Colonic mucosa (tissue), 4 donors: ENCODE results near the gene PRMT7. TPM values are rescaled to one million over a fixed set of nuclear protein-coding genes. Genes with fewer than 3 reads are reported as not detected.

Experiments used
- DNase-seq: peaks from one replicate; pipeline ENCODE4 v3.0.0-alpha.2; 2020
- H3K27ac ChIP-seq: fragments of 200-600 bp; one replicate; pipeline ENCODE4 v1.8.0; 2021
- H3K27me3 ChIP-seq: fragments of 200-600 bp; one replicate; pipeline ENCODE4 v1.8.0; 2021
- H3K36me3 ChIP-seq: fragments of 200-600 bp; one replicate; pipeline ENCODE4 v1.8.0; 2021
- H3K4me1 ChIP-seq: fragments of 200-600 bp; one replicate; pipeline ENCODE4 v1.8.0; 2021; ENCODE audit warnings: mild to moderate bottlenecking
- H3K4me3 ChIP-seq: fragments of 200-600 bp; one replicate; pipeline ENCODE4 v1.8.0; 2021
- H3K9ac ChIP-seq, 2 donors: one replicate each; pipeline ENCODE4 v1.7.0; 2013; ENCODE audit warnings: control low read depth in 2 of 2, low read depth in 2 of 2, low read length in 2 of 2
- H3K9me3 ChIP-seq: fragments of 200-600 bp; one replicate; pipeline ENCODE4 v1.8.0; 2021
- CTCF ChIP-seq: fragments of 200-600 bp; IDR thresholded peaks from one replicate; pipeline ENCODE4 v1.8.0; 2022; ENCODE audit warnings: antibody characterized with exemption, mild to moderate bottlenecking
- intact Hi-C: fragments of 100-400 bp; cut with DNase I; formaldehyde crosslinking; loops from one replicate; pipeline ENCODE4 v1.14.1; 2022
- total RNA-seq, 2 donors: library from RNA; stranded (reverse); fragmentation: NEBNext Ultra II Directional in 1 of 2; extraction: Animal tissue kit (Norgen Biotek cat#: 25700) in 1 of 2; gene quantifications; one replicate each; pipeline ENCODE4 v1.2.1, GENCODE V29; 2021
- donor health status: healthy.
- donor health status: DM: no; HTN: no; CAD: no.
- donor health status: DM: no; HTN: no; CAD: no.

The PRMT7 gene
- total RNA-seq, 2 donors from 2014 or later, result 18.0 to 45.4 TPM

DNA sequence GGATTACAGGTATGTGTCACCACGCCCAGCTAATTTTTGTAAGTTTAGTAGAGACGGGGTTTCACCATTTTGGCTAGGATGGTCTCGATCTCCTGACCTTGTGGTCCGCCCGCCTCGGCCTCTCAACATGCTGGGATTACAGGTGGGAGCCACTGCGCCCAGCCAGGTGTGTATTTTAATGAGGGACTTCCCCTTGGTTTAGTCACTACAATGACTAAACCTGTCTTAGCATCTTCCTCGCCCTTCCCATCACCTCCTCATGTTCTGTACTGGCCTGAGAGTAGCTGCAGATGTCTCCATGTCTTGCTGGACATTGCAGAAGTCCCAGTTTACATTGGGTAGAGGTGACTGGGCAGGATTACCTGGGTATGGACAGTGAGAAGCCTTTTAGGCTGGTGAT, 36.9 kb upstream of the PRMT7 start:
- Histone ChIP-seq H3K4me3 (no peak overlapping the region), H3K9ac (no peak overlapping the region), H3K4me1 (peaks cover 6% of the 10 kb centered on the region), H3K27me3 (no peaks in the 10 kb centered on the region), H3K36me3 (no peaks in the 10 kb centered on the region), H3K27ac (no peak overlapping the region), H3K9me3 (no peaks in the 10 kb centered on the region)
- TF ChIP-seq CTCF, result no peak
- DNase-seq, result no peak
- intact Hi-C loops, result no loop called here

- H3K36me3 ChIP-seq, result no peaks in the 10 kb centered on the region
- no peak overlapping the region for H3K27ac ChIP-seq
- H3K9ac ChIP-seq, result peak overlapping the region in 1 of 2 donors; percentile 35
- TF ChIP-seq CTCF, result no peak
- H3K4me1 ChIP-seq, result peaks cover 6% of the 10 kb centered on the region
- no peaks in the 10 kb centered on the region for H3K9me3 ChIP-seq
- DNase-seq, result no peak
- intact Hi-C loops, result no loop called here
- no peaks in the 10 kb centered on the region for H3K27me3 ChIP-seq
- H3K4me3 ChIP-seq, result no peak overlapping the region
Observed at GRCh38 chr16:68274441-68274840, 36.4 kb upstream of the PRMT7 start.

DNA sequence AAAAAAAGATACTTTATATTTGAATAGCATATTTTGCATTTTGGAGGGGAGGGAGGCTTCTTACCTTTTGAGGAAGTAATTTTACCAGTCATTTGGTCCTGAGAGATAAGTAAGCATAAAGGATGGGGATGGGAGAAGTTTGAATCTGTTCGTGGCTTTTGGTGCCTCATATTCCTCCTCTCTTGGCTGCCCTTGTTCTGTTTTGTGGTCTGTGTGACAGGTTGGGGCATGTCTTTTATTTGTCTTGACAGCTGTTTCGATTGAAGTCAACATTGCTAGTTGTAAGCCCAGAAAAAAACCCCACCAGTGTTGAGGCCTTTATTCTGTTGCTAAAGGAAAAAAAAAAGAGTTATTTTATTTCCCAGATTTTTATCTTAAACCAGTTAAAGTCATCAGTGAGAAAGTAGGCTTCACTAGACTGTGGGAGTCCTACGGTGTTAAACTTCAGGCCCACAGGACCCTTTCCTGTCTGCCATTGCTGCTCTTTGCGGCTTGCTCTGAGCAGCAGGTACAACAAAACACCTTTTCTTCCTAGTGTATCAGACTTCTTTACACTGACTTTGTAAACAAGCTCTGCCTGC, 35.1 kb upstream of the PRMT7 start:
- TF ChIP-seq CTCF, result no peak
- Histone ChIP-seq H3K9me3 (no peaks in the 10 kb centered on the region), H3K4me3 (no peak overlapping the region), H3K4me1 (peaks cover 6% of the 10 kb centered on the region), H3K27me3 (no peaks in the 10 kb centered on the region), H3K27ac (no peak overlapping the region), H3K9ac (no peak overlapping the region), H3K36me3 (no peaks in the 10 kb centered on the region)
- intact Hi-C loops, result no loop called here
- DNase-seq, result no peak

DNA sequence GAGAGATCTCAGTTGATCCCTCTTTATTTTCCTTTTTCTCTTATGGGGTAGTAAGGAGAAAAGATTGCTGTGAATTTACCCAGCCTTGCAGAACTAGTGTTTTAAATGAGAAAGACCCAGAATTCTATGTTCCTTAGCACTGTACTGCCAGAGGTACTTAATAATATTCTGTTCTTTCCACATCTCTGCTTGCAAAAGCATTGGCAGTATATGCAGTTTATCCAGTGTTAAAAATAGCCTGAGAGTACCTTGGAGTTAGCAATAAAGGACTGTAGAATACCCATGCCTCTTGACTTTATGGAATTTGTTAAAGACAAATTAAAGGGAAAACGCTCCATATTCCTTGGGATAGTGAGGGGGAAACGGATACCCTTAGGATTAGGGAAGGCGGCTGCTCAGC, 34.6 kb upstream of the PRMT7 start:
- no peak overlapping the region for H3K9ac ChIP-seq
- H3K36me3 ChIP-seq, result no peaks in the 10 kb centered on the region
- intact Hi-C loops, result no loop called here
- no peak overlapping the region for H3K27ac ChIP-seq
- no peak overlapping the region for H3K4me3 ChIP-seq
- H3K9me3 ChIP-seq, result no peaks in the 10 kb centered on the region
- no peak for TF ChIP-seq CTCF
- no peaks in the 10 kb centered on the region for H3K27me3 ChIP-seq
- peaks cover 6% of the 10 kb centered on the region for H3K4me1 ChIP-seq
- DNase-seq, result no peak

DNA sequence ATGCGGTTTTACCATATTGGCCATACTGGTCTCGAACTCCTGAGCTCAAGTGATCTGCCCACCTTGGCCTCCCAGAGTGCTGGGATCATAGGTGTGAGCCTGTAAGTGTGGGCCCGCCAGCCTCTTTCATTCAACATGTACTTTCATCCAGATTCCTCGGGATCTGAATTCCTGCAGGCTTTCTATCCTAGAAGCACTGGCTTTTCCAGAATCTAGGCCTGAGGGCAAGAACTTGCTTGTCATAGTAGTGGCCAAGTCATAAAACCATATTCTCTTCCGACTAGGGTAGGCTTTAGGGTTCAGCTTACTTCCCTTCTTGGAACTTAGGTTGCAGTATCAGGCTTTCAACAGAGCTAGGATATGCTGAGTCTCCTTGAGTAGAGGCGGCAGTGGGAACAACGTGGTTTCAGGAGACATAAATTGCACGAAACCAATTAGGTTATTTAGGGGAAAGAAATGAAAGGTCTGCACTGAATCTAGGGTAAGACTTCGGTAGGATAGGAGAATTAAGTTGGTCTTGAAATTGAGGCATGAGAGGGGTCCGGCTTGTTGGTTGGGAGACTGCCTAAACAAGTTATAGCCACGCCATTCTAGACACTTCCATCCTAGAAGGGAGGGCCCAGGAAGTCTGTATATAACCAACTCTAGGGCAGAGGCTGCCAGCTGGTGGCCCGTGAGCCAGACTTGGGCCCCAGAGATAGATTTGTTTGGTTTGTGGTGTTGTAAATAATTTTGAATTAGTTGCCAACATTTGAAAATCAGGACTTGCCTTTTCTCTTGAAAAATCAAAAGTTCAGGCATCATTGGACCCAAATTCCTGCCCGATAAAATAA, 30.9 kb upstream of the PRMT7 start:
- Histone ChIP-seq H3K27ac (no peak overlapping the region), H3K36me3 (no peaks in the 10 kb centered on the region), H3K9me3 (no peaks in the 10 kb centered on the region), H3K4me1 (no peaks in the 10 kb centered on the region), H3K9ac (no peak overlapping the region), H3K4me3 (no peak overlapping the region), H3K27me3 (no peaks in the 10 kb centered on the region)
- no peak for DNase-seq
- TF ChIP-seq CTCF, result no peak
- intact Hi-C loops, result no loop called here
